ENCODE measurements around the gene KLHL24.
"Not testable (repeated sequence)": the region's sequence is repeated elsewhere in the genome, so short reads cannot be mapped to it uniquely, and the experiment has no call there.

KLHL24 gene

GRCh38 chr3:183631715-183632114, 3.7 kb upstream of the KLHL24 start:
- no peak for TF ChIP-seq CTCF (IDR thresholded peaks at IDR 0.05; ENCODE audit: low read depth, low read length, missing control alignments)
- H3K27ac ChIP-seq = no peak overlapping the region
- H3K4me3 ChIP-seq (ENCODE audit: low read depth, low read length) = no peak overlapping the region
- no peaks in the 10 kb centered on the region for H3K36me3 ChIP-seq (replicated peaks)
- H3K27me3 ChIP-seq (replicated peaks) = no peaks in the 10 kb centered on the region
- in situ Hi-C loops (cut with HindIII; ENCODE audit: low pct_ligation_motif_present, low sequenced_read_pairs) = no loop called here
- no peak for DNase-seq

- H3K36me3 ChIP-seq (replicated peaks); DNase-seq; H3K27me3 ChIP-seq (replicated peaks); in situ Hi-C loops (cut with HindIII; ENCODE audit: low pct_ligation_motif_present, low sequenced_read_pairs); H3K27ac ChIP-seq; H3K4me3 ChIP-seq (ENCODE audit: low read depth, low read length): not testable (repeated sequence)
These were observed 2.7 kb upstream of the KLHL24 start for GRCh38 chr3:183632725-183633124.

- no peak for DNase-seq
- no peak for TF ChIP-seq CTCF (IDR thresholded peaks at IDR 0.05; ENCODE audit: low read depth, low read length, missing control alignments)
- Histone ChIP-seq H3K36me3 (replicated peaks) (no peaks in the 10 kb centered on the region), H3K4me3 (ENCODE audit: low read depth, low read length) (no peak overlapping the region), H3K27ac (no peak overlapping the region), H3K27me3 (replicated peaks) (no peaks in the 10 kb centered on the region)
- in situ Hi-C loops (cut with HindIII; ENCODE audit: low pct_ligation_motif_present, low sequenced_read_pairs) = no loop called here
These were observed 716 bp upstream of the KLHL24 start for GRCh38 chr3:183634707-183635106.

GRCh38 chr3:183635107-183635430, 354 bp upstream of the KLHL24 start:
- H3K27me3 ChIP-seq (replicated peaks) = no peaks in the 10 kb centered on the region
- H3K36me3 ChIP-seq (replicated peaks) = no peaks in the 10 kb centered on the region
- TF ChIP-seq CTCF (IDR thresholded peaks at IDR 0.05; ENCODE audit: low read depth, low read length, missing control alignments) = no peak
- peak overlapping the region; percentile 95 for H3K27ac ChIP-seq
- DNase-seq = no peak
- in situ Hi-C loops (cut with HindIII; ENCODE audit: low pct_ligation_motif_present, low sequenced_read_pairs) = no loop called here
- H3K4me3 ChIP-seq (ENCODE audit: low read depth, low read length) = peak overlapping the region; percentile 93

- Histone ChIP-seq H3K4me3 (ENCODE audit: low read depth, low read length) (peak overlapping the region; percentile 93), H3K27me3 (replicated peaks) (no peaks in the 10 kb centered on the region), H3K27ac (peak overlapping the region; percentile 95), H3K36me3 (replicated peaks) (no peaks in the 10 kb centered on the region)
- no peak for TF ChIP-seq CTCF (IDR thresholded peaks at IDR 0.05; ENCODE audit: low read depth, low read length, missing control alignments)
- in situ Hi-C loops (cut with HindIII; ENCODE audit: low pct_ligation_motif_present, low sequenced_read_pairs) = no loop called here
- peak; percentile 94 for DNase-seq
These were observed 1.0 kb downstream of the KLHL24 start for GRCh38 chr3:183636221-183637105.

DNA sequence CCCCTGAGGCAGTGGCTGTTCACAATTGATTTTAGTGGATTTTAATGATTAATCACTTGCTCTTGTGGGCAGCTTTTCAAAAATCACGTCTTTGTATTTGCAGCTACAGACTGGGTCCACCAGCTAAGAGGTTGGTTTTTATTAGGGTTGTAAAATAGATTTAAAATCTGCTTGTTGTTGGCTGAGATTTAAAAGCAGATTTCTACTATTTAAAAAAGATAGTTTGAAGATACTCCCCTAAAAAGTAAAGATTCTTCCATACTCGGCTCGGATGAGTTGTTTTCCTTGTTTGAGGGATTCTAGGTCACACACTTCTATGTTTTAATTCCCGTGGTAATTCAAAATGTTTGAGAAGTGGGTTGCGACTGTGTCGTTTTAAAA, 1.7 kb downstream of the KLHL24 start:
- H3K27ac ChIP-seq = peak overlapping the region; percentile 95
- no peaks in the 10 kb centered on the region for H3K27me3 ChIP-seq (replicated peaks)
- no peak for TF ChIP-seq CTCF (IDR thresholded peaks at IDR 0.05; ENCODE audit: low read depth, low read length, missing control alignments)
- peak overlapping the region; percentile 93 for H3K4me3 ChIP-seq (ENCODE audit: low read depth, low read length)
- DNase-seq = no peak
- in situ Hi-C loops (cut with HindIII; ENCODE audit: low pct_ligation_motif_present, low sequenced_read_pairs) = no loop called here
- H3K36me3 ChIP-seq (replicated peaks) = no peaks in the 10 kb centered on the region

DNA sequence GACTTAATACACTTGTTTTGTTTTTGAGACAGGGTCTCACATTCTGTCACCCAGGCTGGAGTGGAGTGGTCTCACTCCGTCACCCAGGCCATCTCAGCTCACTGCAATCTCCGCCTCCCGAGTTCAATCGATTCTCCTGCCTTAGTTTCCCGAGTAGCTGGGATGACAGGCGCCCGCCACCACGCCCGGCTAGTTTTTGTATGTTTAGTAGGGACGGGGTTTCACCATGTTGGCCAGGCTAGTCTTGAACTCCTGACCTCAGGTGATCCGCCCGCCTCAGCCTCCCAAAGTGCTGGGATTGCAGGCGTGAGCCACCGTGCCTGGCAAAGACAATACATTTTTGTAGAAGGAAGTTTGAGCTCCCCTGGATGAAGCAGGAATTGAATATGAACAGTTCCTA, 2.2 kb downstream of the KLHL24 start:
- H3K27ac ChIP-seq; DNase-seq; H3K4me3 ChIP-seq (ENCODE audit: low read depth, low read length); in situ Hi-C loops (cut with HindIII; ENCODE audit: low pct_ligation_motif_present, low sequenced_read_pairs); H3K36me3 ChIP-seq (replicated peaks); H3K27me3 ChIP-seq (replicated peaks): not testable (repeated sequence)
